Femur (tissue), 1 donor: ENCODE measurements around the gene APOLD1.
"Not testable (repeated sequence)": the region's sequence is repeated elsewhere in the genome, so short reads cannot be mapped to it uniquely, and the experiment has no call there.

Experiments
- DNase-seq: peaks from one replicate; pipeline ENCODE4 v3.0.0-alpha.2; 2017

APOLD1 gene

GRCh38 chr12:12786706-12787601 lies 1.5 kb downstream of the APOLD1 start:
- peak; percentile 89 for DNase-seq

- DNase-seq: peak; percentile 45
Measured at GRCh38 chr12:12788131-12788530, 2.7 kb downstream of the APOLD1 start.

- peak; percentile 75 for DNase-seq
Measured at GRCh38 chr12:12788675-12789368, 3.4 kb downstream of the APOLD1 start.

GRCh38 chr12:12790956-12791355 lies 5.5 kb downstream of the APOLD1 start:
- DNase-seq: no peak

- DNase-seq: peak; percentile 70
Measured at GRCh38 chr12:12791756-12792369, 6.4 kb downstream of the APOLD1 start.

- peak; percentile 30 for DNase-seq
Measured at GRCh38 chr12:12792421-12792820, 7.0 kb downstream of the APOLD1 start.

- DNase-seq: no peak
Measured at GRCh38 chr12:12794686-12795085, 9.2 kb downstream of the APOLD1 start.

- no peak for DNase-seq
Measured at GRCh38 chr12:12796171-12796570, 10.7 kb downstream of the APOLD1 start.

GRCh38 chr12:12796928-12797793 lies 11.7 kb downstream of the APOLD1 start:
- DNase-seq: no peak

GRCh38 chr12:12797794-12798152 lies 12.3 kb downstream of the APOLD1 start:
- DNase-seq: no peak

GRCh38 chr12:12798480-12798879 lies 13.0 kb downstream of the APOLD1 start:
- no peak for DNase-seq

GRCh38 chr12:12799163-12799920 lies 13.9 kb downstream of the APOLD1 start:
- DNase-seq: no peak

GRCh38 chr12:12800406-12801180 lies 15.1 kb downstream of the APOLD1 start:
- DNase-seq: no peak

- DNase-seq: not testable (repeated sequence)
Measured at GRCh38 chr12:12801656-12802055, 16.2 kb downstream of the APOLD1 start.

- peak; percentile 59 for DNase-seq
Measured at GRCh38 chr12:12803186-12803585, 17.7 kb downstream of the APOLD1 start.

- DNase-seq: no peak
Measured at GRCh38 chr12:12804011-12804410, 18.6 kb downstream of the APOLD1 start.

- DNase-seq: no peak
Measured at GRCh38 chr12:12804432-12804886, 19.0 kb downstream of the APOLD1 start.

GRCh38 chr12:12806784-12807516 lies 21.5 kb downstream of the APOLD1 start:
- no peak for DNase-seq

- DNase-seq: not testable (repeated sequence)
Measured at GRCh38 chr12:12807517-12807903, 22.1 kb downstream of the APOLD1 start.
